G401.6 (cell line): ENCODE data around the gene KRT73.

Experiments
- FAIRE-seq: peaks from 2 replicates; lab custom pipeline; 2012; peaks lifted over from hg19 to GRCh38; lab: Jason Lieb, UNC

Gene KRT73

DNA sequence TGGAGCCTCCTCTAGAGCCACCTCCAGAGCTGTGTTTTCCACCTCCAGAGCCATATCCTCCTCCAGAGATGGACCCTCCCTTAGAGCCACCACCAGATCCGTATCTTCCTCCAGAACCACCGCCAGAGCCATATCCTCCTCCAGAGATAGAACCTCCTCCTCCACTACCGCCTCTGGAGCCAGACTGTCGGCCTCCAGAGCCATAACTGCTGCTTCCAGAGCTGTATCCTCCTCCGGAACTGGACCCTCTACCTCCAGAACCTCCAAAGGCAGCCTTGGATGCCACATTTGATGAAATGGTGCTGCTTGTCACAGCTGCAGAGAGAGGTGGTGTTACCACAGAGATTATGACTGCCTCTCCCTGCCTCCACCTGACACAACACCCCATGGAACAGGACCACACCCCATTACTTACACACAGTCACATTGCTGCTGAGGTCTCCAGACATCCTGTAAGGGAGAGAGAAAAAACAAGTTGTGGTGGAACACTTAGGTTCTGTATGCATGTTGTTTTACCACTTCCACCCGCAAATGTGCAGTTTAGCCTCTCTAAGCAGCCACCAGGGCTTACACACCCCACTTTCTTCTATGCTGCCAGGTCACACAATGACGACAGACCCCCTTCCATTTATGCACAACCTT lies 26.9 kb upstream of the KRT73 start:
- FAIRE-seq: no peak

GRCh38 chr12:52644078-52644415 lies 25.7 kb upstream of the KRT73 start:
- FAIRE-seq: no peak

- FAIRE-seq: no peak
These were observed 25.1 kb upstream of the KRT73 start for GRCh38 chr12:52643233-52644077.

DNA sequence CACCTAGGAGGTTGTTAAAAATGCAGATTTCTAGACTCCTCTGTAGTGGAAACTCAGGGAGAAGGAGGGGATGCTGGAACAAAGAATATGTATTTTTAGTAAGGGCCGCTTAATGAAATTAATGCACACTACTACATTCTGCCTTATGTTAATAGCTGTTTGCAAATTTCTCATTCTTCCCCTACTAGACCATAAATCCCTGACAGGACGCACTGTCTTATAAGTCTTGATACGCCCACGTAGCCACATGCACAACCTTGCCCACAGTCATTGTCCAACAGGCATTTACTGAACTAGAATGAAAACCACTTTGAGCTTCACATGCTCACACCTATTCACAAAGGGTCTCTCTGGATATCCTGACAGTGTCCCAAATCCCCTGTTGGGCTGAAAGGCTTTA lies 23.1 kb upstream of the KRT73 start:
- no peak for FAIRE-seq

- FAIRE-seq: no peak
These were observed 18.9 kb upstream of the KRT73 start for GRCh38 chr12:52637299-52637698.

DNA sequence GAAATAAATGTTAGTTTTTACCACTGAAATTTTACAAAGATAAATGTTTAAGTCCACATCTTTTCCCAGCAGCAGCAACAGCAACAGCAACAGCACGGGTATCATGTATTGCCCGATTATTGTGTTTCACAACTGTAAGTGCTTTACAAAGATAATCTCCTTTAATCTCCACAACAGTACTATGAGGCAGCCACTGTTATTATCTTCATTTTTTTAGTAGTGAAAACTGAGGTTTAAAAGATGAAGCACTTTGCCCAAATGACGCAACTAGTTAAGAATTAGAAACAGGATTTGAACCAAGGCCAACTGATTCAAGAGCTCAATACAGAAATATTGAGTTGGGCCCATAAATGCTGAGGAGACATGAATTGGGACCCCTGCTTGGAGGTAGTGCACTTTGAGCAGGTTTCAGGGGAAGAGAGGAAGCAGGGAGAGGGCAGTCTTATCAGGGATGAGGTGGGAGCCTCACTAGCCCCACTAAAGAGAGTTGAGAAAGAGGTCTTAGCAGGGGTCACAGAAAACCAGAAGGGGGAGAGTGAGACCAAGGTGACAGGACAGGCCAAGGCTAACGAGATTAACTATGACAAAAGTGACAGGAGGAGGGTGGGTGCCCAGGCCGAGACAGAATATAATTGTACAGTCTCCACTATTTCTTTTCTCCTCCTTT lies 18.4 kb upstream of the KRT73 start:
- FAIRE-seq: no peak

DNA sequence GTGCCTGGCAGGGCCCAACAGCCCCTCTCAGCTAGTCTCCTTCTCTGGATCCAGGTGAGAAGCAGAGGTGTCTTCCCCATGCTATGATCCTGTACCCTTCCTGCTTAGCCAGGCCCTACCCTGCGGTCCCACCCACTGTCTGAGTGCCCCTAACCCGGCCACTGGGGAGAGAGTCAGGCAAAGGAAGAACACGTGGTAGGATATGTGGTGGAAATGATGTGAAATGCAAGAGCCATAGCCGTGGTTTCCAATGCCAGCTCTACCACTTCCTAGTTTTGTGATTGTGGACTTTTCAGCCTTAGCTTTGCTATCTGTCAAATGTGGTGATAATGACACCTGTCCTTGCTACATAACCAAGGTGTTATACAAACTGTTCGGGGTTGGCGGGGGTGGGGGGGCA lies 17.8 kb upstream of the KRT73 start:
- FAIRE-seq: no peak

GRCh38 chr12:52634266-52635056 lies 16.1 kb upstream of the KRT73 start:
- no peak for FAIRE-seq

GRCh38 chr12:52633383-52633782 lies 15.0 kb upstream of the KRT73 start:
- FAIRE-seq: no peak

- FAIRE-seq: no peak
These were observed 14.3 kb upstream of the KRT73 start for GRCh38 chr12:52632656-52633055.

- no peak for FAIRE-seq
These were observed 13.5 kb upstream of the KRT73 start for GRCh38 chr12:52631676-52632459.

DNA sequence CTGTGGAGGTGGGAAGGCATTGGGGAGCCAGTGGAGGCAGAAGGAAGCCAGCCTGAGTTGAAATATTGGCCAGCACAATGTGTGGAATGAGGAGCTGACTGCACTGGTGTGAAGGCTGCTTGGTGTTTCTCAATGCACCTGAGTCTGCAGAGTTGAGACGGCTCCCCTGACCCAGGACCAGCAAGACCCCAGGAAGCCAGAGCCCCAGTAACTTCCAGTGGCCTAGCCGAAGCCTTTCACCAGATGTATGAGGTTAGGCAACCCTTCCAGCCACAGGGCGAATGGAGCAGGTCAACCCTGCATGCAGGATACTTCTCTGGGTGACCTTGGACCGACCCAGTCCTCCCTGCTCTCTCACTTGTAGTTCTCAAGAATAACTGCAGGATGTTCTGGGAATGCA lies 12.9 kb upstream of the KRT73 start:
- FAIRE-seq: no peak

GRCh38 chr12:52630599-52631200 lies 12.3 kb upstream of the KRT73 start:
- no peak for FAIRE-seq

DNA sequence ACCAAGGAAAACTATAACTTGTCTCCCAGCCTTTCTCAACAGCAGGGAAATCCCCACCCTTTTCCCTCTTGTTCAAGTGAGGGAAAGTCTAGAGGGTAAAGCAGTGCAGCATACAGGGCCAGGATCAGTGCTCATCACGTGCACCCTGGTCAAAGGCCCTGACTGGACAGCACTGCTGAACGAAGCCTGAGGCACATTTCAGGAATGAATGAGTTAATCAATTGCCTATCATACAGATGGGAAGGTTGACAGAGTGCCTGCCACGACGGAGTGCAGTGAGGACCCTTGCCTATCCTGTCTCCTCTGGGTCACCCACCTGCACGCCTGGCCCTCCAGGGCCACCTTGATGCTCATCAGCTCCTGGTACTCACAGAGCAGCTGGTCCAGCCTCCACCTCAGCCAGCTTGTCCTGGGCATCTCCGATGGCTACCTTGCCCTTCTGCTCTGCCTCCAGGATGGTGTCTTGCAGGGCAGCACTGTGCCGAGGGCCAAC lies 11.7 kb upstream of the KRT73 start:
- no peak for FAIRE-seq

- FAIRE-seq: no peak
These were observed 11.1 kb upstream of the KRT73 start for GRCh38 chr12:52629281-52630007.

- no peak for FAIRE-seq
These were observed 10.5 kb upstream of the KRT73 start for GRCh38 chr12:52628841-52629240.

DNA sequence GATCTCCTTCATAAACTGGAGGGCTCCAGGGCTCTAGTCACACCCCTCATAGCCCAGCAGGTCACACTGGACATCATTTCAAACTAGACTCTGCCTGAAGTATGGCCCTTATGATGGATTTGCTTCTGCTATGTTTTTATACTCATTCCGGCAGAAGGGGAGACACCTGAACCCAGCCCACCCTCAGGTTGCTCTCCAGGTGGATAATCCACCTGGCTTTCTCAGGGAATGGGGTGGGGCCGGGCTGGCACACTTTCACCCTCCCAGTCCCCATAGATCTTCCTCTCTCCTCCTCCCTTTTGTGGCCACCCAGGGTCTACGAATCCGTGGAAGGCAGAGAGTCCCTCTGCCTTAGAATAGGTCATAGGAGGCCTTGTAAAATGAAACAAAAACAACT lies 9.8 kb upstream of the KRT73 start:
- no peak for FAIRE-seq

- FAIRE-seq: no peak
These were observed 9.2 kb upstream of the KRT73 start for GRCh38 chr12:52627395-52628110.

DNA sequence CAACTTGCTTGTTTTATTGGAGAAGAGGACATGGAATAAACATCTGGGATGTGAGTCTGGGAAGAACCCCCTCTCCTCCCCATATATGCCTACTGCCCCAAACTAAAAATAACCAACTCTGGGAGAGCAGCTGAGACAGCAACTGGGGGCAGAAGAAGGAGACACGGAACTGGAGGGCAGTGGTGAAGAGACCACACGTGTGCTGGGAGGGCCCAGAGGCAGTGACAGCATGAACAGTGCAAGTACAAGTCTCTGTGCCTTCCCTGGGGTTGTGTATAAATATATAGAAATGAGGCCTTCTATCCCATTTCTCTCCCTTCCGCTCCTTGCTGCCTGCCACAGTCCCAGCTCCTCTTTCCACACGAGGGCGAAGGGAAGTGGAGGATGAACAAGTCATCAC lies 4.0 kb upstream of the KRT73 start:
- FAIRE-seq: no peak

DNA sequence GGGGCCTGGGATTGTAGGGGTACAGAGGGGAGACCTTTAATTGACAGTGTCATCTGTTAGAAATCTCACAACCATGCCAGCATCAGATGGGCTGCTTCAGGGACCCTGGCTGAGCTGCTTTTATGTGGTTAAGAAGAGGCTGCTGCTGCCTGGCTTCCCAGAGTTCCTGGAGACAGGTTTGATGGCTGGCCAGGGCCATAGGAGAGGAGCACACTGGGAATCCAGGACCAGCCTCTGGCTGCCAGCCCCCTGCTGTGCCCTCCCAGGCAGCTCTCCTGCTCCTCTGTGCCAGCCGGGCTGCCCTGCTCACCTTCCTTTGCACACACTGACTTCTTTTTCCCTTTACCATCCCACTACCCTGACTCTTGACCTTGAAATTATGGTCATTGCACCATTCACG lies 507 bp upstream of the KRT73 start:
- no peak for FAIRE-seq
